ENCODE data around the gene SOHLH2. TPM values are rescaled to one million over a fixed set of nuclear protein-coding genes. Genes with fewer than 3 reads are reported as not detected.

Gene SOHLH2
- total RNA-seq, 1 experiment from 2014 or later: not detected

GRCh38 chr13:36258831-36259230 lies 44.5 kb upstream of the SOHLH2 start:
- TF ChIP-seq CTCF (IDR thresholded peaks at IDR 0.05; ENCODE audit: unreplicated experiment): no peak
- DNase-seq: no peak
- intact Hi-C loops (cut with micrococcal nuclease; ENCODE audit: unreplicated experiment): no loop called here
- Mint-ChIP-seq H3K27ac (ENCODE audit: unreplicated experiment) (no peak overlapping the region), H3K9me3 (ENCODE audit: low read depth, unreplicated experiment) (peaks cover 2% of the 10 kb centered on the region), H3K36me3 (ENCODE audit: insufficient read depth, unreplicated experiment) (no peaks in the 10 kb centered on the region), H3K4me3 (ENCODE audit: low read depth, unreplicated experiment) (no peak overlapping the region), H3K27me3 (ENCODE audit: unreplicated experiment) (peaks cover 12% of the 10 kb centered on the region), H3K4me1 (ENCODE audit: low read depth, unreplicated experiment) (no peaks in the 10 kb centered on the region)
- CTCF ChIA-PET: no interaction called here
- BruUV-seq (replicated peaks): no TSS peak

GRCh38 chr13:36251526-36251925 lies 37.2 kb upstream of the SOHLH2 start:
- H3K4me1 Mint-ChIP-seq (ENCODE audit: low read depth, unreplicated experiment): no peaks in the 10 kb centered on the region
- no TSS peak for BruUV-seq (replicated peaks)
- no peaks in the 10 kb centered on the region for H3K36me3 Mint-ChIP-seq (ENCODE audit: insufficient read depth, unreplicated experiment)
- H3K27ac Mint-ChIP-seq (ENCODE audit: unreplicated experiment): no peak overlapping the region
- no peak for DNase-seq
- H3K9me3 Mint-ChIP-seq (ENCODE audit: low read depth, unreplicated experiment): peaks cover 2% of the 10 kb centered on the region
- CTCF ChIA-PET: no interaction called here
- H3K27me3 Mint-ChIP-seq (ENCODE audit: unreplicated experiment): peaks cover 20% of the 10 kb centered on the region
- no peak for TF ChIP-seq CTCF (IDR thresholded peaks at IDR 0.05; ENCODE audit: unreplicated experiment)
- intact Hi-C loops (cut with micrococcal nuclease; ENCODE audit: unreplicated experiment): no loop called here
- H3K4me3 Mint-ChIP-seq (ENCODE audit: low read depth, unreplicated experiment): no peak overlapping the region

- no peaks in the 10 kb centered on the region for H3K36me3 Mint-ChIP-seq (ENCODE audit: insufficient read depth, unreplicated experiment)
- TF ChIP-seq CTCF (IDR thresholded peaks at IDR 0.05; ENCODE audit: unreplicated experiment): no peak
- no peak overlapping the region for H3K27ac Mint-ChIP-seq (ENCODE audit: unreplicated experiment)
- no peak for DNase-seq
- BruUV-seq (replicated peaks): no TSS peak
- H3K27me3 Mint-ChIP-seq (ENCODE audit: unreplicated experiment): peaks cover 20% of the 10 kb centered on the region
- H3K4me1 Mint-ChIP-seq (ENCODE audit: low read depth, unreplicated experiment): no peaks in the 10 kb centered on the region
- intact Hi-C loops (cut with micrococcal nuclease; ENCODE audit: unreplicated experiment): no loop called here
- H3K4me3 Mint-ChIP-seq (ENCODE audit: low read depth, unreplicated experiment): no peak overlapping the region
- CTCF ChIA-PET: interaction anchor here (0.6 kb wide), 1 partner anchor 176 kb away, joined by 9 read pairs; no protein-coding TSS in a partner anchor
- peaks cover 2% of the 10 kb centered on the region for H3K9me3 Mint-ChIP-seq (ENCODE audit: low read depth, unreplicated experiment)
These were observed 36.7 kb upstream of the SOHLH2 start for GRCh38 chr13:36251017-36251416.

- CTCF ChIA-PET: interaction anchor here (0.7 kb wide), 1 partner anchor 487 kb away, joined by 3 read pairs; no protein-coding TSS in a partner anchor
- BruUV-seq (replicated peaks): no TSS peak
- Mint-ChIP-seq H3K4me3 (ENCODE audit: low read depth, unreplicated experiment) (no peak overlapping the region), H3K4me1 (ENCODE audit: low read depth, unreplicated experiment) (no peaks in the 10 kb centered on the region), H3K27me3 (ENCODE audit: unreplicated experiment) (peaks cover 20% of the 10 kb centered on the region), H3K36me3 (ENCODE audit: insufficient read depth, unreplicated experiment) (no peaks in the 10 kb centered on the region), H3K9me3 (ENCODE audit: low read depth, unreplicated experiment) (peaks cover 2% of the 10 kb centered on the region), H3K27ac (ENCODE audit: unreplicated experiment) (no peak overlapping the region)
- TF ChIP-seq CTCF (IDR thresholded peaks at IDR 0.05; ENCODE audit: unreplicated experiment): no peak
- intact Hi-C loops (cut with micrococcal nuclease; ENCODE audit: unreplicated experiment): no loop called here
- DNase-seq: no peak
These were observed 34.3 kb upstream of the SOHLH2 start for GRCh38 chr13:36248700-36249099.

Data from Calu3 (cell line).